Placental epithelial cell (primary cell): Measurements from ENCODE around the gene OR5T3. TPM values are rescaled to one million over a fixed set of nuclear protein-coding genes. Genes with fewer than 3 reads are reported as not detected.

Experiments
- total RNA-seq: library from RNA; depleted of rRNA; stranded (reverse); fragments of >200 nt; gene quantifications from 2 replicates; pipeline ENCODE4 v1.2.3, GENCODE V29; 2012

The OR5T3 gene
- not detected in 2 replicates for total RNA-seq

DNA sequence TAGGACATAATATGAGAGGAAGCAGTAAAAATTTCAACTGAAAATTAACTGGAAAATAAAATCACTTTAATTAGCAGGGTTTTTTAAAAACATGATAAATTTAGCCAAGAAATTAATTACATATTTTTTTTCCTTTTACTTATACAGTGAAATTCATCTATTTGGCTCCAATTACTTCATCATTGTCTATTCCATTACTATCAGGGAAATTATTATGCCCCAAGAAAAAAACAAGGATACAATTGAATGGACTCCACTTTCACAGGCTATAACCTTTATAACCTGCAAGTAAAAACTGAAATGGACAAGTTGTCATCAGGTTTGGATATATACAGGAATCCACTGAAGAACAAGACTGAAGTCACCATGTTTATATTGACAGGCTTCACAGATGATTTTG lies at the start of gene OR5T3:
TSS of gene OR5T3 (plus strand) at position 301 of the 400 bp plus-strand sequence. CDS start at position 301, 0 bp downstream.

DNA sequence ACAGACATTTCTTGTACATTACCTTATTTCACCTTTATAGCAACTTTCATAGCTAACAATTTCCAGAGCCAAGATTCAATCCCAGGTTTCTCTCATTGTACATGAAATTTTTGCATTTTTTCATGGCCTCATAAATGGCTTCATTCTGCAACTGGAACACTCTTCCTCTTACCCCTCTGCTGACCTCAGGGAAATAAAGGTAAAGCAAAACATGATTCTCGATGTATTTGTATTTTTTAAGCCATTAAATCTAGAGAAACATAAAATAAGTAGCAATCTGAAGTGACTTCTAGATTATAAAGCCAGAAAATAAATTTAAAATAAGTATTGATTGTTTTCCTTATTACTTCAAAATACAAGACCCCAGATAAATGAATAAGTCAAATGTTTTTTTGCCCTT lies 17.9 kb upstream of the OR5T3 start, which contains the start of gene OR5T2:
TSS of gene OR5T2 (minus strand) at position 101 of the 400 bp plus-strand sequence. CDS start 1,193 bp downstream, outside the sequence.

DNA sequence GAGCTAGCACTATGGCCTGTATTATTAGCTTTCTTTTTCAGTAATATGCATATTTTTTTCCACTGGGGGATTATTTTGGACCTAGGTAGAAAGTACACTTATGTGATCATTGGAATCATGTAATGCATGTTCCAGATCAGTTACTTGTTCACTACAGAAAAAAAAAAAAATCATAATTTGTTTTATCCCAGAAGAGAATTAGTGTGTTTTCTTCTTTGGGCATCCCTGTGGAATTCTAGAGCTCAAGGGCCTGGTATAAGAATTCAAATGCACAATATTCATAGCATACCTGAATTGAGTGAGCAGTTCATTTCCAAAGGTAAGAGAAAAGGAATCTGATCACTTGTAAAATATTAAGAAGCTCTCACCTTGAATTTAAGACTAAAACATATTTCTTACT lies 21.8 kb downstream of the OR5T3 start, which contains the start of gene OR5T1:
TSS of gene OR5T1 (plus strand) at position 301 of the 400 bp plus-strand sequence. CDS start 1,485 bp downstream, outside the sequence.

DNA sequence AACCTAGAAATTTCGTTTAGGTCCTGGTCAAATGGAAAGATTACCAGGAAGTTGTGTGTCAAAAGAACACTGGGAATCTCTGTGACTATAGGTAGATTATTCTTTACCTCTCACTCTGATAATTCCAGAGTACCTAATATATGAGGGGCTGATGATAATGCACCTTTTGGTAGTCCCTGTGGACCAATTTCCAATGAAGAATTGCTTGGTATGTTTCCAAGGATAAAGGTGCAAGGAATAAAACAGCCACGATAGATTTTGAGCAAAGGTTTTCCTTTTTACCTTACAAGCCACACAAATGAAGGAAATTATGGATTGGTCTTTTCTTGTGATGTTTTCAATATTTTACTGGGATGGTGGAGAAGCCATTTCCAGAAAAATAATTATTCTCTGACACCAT lies 40.1 kb downstream of the OR5T3 start, which contains the start of gene OR8H1:
TSS of gene OR8H1 (minus strand) at position 101 of the 400 bp plus-strand sequence. CDS start 1,192 bp downstream, outside the sequence.

Other genes starting within 250 kb of the OR5T3 start
- not detected in 2 replicates for gene OR5AS1, start 224.6 kb upstream of the OR5T3 start, total RNA-seq
- gene OR8I2, start 158.9 kb upstream of the OR5T3 start, total RNA-seq: not detected in 2 replicates
- not detected in 2 replicates for gene OR8H2, start 148.6 kb upstream of the OR5T3 start, total RNA-seq
- gene OR8H3, start 129.9 kb upstream of the OR5T3 start, total RNA-seq: not detected in 2 replicates
- not detected in 2 replicates for gene OR8J3, start 112.1 kb upstream of the OR5T3 start, total RNA-seq
- gene OR8K5, start 91.9 kb upstream of the OR5T3 start, total RNA-seq: not detected in 2 replicates
- not detected in 2 replicates for gene OR5J2, start 75.6 kb upstream of the OR5T3 start, total RNA-seq
- not detected in 2 replicates for gene OR5T2, start 18.0 kb upstream of the OR5T3 start, total RNA-seq
- gene OR5T1, start 21.9 kb downstream of the OR5T3 start, total RNA-seq: not detected in 2 replicates
- gene OR8H1, start 40.0 kb downstream of the OR5T3 start, total RNA-seq: not detected in 2 replicates
- gene OR8K3, start 62.9 kb downstream of the OR5T3 start, total RNA-seq: not detected in 2 replicates
- gene OR8K1, start 93.8 kb downstream of the OR5T3 start, total RNA-seq: not detected in 2 replicates
- not detected in 2 replicates for gene OR8J1, start 102.0 kb downstream of the OR5T3 start, total RNA-seq
- gene OR8U1, start 123.4 kb downstream of the OR5T3 start, total RNA-seq: not detected in 2 replicates
- gene OR5AL1, start 160.4 kb downstream of the OR5T3 start, total RNA-seq: not detected in 2 replicates
- gene OR5M3, start 221.1 kb downstream of the OR5T3 start, total RNA-seq: not detected in 2 replicates
- not detected in 2 replicates for gene OR5M8, start 239.1 kb downstream of the OR5T3 start, total RNA-seq